ENCODE results near the gene LRRFIP2.
A peak's percentile ranks its signal among the peaks of the same experiment; 100 is the strongest.

Gene LRRFIP2

GRCh38 chr3:37115446-37115845, 58.9 kb downstream of the LRRFIP2 start:
- DNase-seq (ENCODE audit: low read depth in 2 of 2) = no peak

- peak; percentile 85 to 91 for DNase-seq (ENCODE audit: low read depth in 2 of 2)
These were observed 59.9 kb downstream of the LRRFIP2 start for GRCh38 chr3:37114251-37115145.

- DNase-seq (ENCODE audit: low read depth in 2 of 2) = no peak
These were observed 61.4 kb downstream of the LRRFIP2 start for GRCh38 chr3:37112987-37113386.

- DNase-seq (ENCODE audit: low read depth in 2 of 2) = no peak
These were observed 63.2 kb downstream of the LRRFIP2 start for GRCh38 chr3:37111199-37111598.

GRCh38 chr3:37107846-37108245, 66.5 kb downstream of the LRRFIP2 start:
- no peak for DNase-seq (ENCODE audit: low read depth in 2 of 2)

GRCh38 chr3:37103103-37103808, 71.1 kb downstream of the LRRFIP2 start:
- DNase-seq (ENCODE audit: low read depth in 2 of 2) = no peak

- DNase-seq (ENCODE audit: low read depth in 2 of 2) = no peak
These were observed 74.0 kb downstream of the LRRFIP2 start for GRCh38 chr3:37100411-37100810.

- DNase-seq (ENCODE audit: low read depth in 2 of 2) = no peak
These were observed 74.9 kb downstream of the LRRFIP2 start for GRCh38 chr3:37099469-37099868.

GRCh38 chr3:37098884-37099283, 75.5 kb downstream of the LRRFIP2 start:
- no peak for DNase-seq (ENCODE audit: low read depth in 2 of 2)

GRCh38 chr3:37097776-37098175, 76.6 kb downstream of the LRRFIP2 start:
- DNase-seq (ENCODE audit: low read depth in 2 of 2) = no peak

GRCh38 chr3:37096975-37097374, 77.4 kb downstream of the LRRFIP2 start:
- DNase-seq (ENCODE audit: low read depth in 2 of 2) = no peak

- DNase-seq (ENCODE audit: low read depth in 2 of 2) = peak; percentile 37 to 39
These were observed 78.1 kb downstream of the LRRFIP2 start for GRCh38 chr3:37096288-37096687.

GRCh38 chr3:37094636-37095035, 79.7 kb downstream of the LRRFIP2 start:
- no peak for DNase-seq (ENCODE audit: low read depth in 2 of 2)

- no peak for DNase-seq (ENCODE audit: low read depth in 2 of 2)
These were observed 80.9 kb downstream of the LRRFIP2 start for GRCh38 chr3:37093481-37093880.

- DNase-seq (ENCODE audit: low read depth in 2 of 2) = no peak
These were observed 81.9 kb downstream of the LRRFIP2 start for GRCh38 chr3:37092484-37092883.

- no peak for DNase-seq (ENCODE audit: low read depth in 2 of 2)
These were observed 86.5 kb downstream of the LRRFIP2 start for GRCh38 chr3:37087870-37088269.

GRCh38 chr3:37086918-37087317, 87.5 kb downstream of the LRRFIP2 start:
- no peak for DNase-seq (ENCODE audit: low read depth in 2 of 2)

GRCh38 chr3:37082317-37082716, 92.1 kb downstream of the LRRFIP2 start:
- DNase-seq (ENCODE audit: low read depth in 2 of 2) = no peak

- DNase-seq (ENCODE audit: low read depth in 2 of 2) = no peak
These were observed 98.4 kb downstream of the LRRFIP2 start for GRCh38 chr3:37075955-37076354.

GRCh38 chr3:37074178-37074577, 100.2 kb downstream of the LRRFIP2 start:
- peak; percentile 45 to 47 for DNase-seq (ENCODE audit: low read depth in 2 of 2)

- peak; percentile 90 to 92 for DNase-seq (ENCODE audit: low read depth in 2 of 2)
These were observed 101.5 kb downstream of the LRRFIP2 start for GRCh38 chr3:37072892-37073291.

- peak; percentile 50 to 64 for DNase-seq (ENCODE audit: low read depth in 2 of 2)
These were observed 102.5 kb downstream of the LRRFIP2 start for GRCh38 chr3:37071921-37072320.

GRCh38 chr3:37068031-37068430, 106.4 kb downstream of the LRRFIP2 start:
- no peak for DNase-seq (ENCODE audit: low read depth in 2 of 2)

Data from fibroblast of skin of left quadriceps (primary cell).